ENCODE data around the gene LRP1-AS.

DNA sequence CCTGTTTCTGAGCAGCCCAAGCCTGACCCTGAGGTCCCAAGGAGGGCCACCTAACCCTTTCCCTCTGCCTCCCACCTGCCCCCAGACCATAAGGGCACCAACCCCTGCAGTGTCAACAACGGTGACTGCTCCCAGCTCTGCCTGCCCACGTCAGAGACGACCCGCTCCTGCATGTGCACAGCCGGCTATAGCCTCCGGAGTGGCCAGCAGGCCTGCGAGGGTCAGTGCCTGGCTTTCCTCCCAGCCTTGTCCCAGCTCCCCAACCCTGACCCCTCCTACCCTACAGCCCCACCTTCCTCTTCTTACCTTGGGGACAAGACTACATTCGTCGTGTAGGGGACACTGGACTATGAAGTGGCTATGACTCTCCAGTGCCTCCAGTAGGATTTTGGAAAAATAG lies 33.7 kb upstream of the LRP1-AS start:
- TF ChIP-seq EED (IDR thresholded peaks at IDR 0.05; ENCODE audit: low read depth) (no peak), NFYB (IDR thresholded peaks at IDR 0.05; ENCODE audit: insufficient read depth, low read depth, low read length) (no peak), TCF12 (IDR thresholded peaks at IDR 0.05; ENCODE audit: low read depth, low read length) (no peak), SMAD1 (IDR thresholded peaks at IDR 0.05; ENCODE audit: low read depth, partially characterized antibody) (no peak), EZH2 (IDR thresholded peaks at IDR 0.05; ENCODE audit: borderline replicate concordance, control insufficient read depth, low read depth, low read length) (no peak), POLR2A (IDR thresholded peaks at IDR 0.05; ENCODE audit: low read depth, low read length) (no peak), CREB1 (IDR thresholded peaks at IDR 0.05; ENCODE audit: low read depth) (no peak), HCFC1 (IDR thresholded peaks at IDR 0.05; ENCODE audit: low read length) (no peak)
- TF ChIP-seq, protein P1, sequence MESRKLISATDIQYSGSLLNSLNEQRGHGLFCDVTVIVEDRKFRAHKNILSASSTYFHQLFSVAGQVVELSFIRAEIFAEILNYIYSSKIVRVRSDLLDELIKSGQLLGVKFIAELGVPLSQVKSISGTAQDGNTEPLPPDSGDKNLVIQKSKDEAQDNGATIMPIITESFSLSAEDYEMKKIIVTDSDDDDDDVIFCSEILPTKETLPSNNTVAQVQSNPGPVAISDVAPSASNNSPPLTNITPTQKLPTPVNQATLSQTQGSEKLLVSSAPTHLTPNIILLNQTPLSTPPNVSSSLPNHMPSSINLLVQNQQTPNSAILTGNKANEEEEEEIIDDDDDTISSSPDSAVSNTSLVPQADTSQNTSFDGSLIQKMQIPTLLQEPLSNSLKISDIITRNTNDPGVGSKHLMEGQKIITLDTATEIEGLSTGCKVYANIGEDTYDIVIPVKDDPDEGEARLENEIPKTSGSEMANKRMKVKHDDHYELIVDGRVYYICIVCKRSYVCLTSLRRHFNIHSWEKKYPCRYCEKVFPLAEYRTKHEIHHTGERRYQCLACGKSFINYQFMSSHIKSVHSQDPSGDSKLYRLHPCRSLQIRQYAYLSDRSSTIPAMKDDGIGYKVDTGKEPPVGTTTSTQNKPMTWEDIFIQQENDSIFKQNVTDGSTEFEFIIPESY (IDR thresholded peaks at IDR 0.05): no peak
- TF ChIP-seq, protein P2, sequence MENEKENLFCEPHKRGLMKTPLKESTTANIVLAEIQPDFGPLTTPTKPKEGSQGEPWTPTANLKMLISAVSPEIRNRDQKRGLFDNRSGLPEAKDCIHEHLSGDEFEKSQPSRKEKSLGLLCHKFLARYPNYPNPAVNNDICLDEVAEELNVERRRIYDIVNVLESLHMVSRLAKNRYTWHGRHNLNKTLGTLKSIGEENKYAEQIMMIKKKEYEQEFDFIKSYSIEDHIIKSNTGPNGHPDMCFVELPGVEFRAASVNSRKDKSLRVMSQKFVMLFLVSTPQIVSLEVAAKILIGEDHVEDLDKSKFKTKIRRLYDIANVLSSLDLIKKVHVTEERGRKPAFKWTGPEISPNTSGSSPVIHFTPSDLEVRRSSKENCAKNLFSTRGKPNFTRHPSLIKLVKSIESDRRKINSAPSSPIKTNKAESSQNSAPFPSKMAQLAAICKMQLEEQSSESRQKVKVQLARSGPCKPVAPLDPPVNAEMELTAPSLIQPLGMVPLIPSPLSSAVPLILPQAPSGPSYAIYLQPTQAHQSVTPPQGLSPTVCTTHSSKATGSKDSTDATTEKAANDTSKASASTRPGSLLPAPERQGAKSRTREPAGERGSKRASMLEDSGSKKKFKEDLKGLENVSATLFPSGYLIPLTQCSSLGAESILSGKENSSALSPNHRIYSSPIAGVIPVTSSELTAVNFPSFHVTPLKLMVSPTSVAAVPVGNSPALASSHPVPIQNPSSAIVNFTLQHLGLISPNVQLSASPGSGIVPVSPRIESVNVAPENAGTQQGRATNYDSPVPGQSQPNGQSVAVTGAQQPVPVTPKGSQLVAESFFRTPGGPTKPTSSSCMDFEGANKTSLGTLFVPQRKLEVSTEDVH (IDR thresholded peaks at IDR 0.05; ENCODE audit: low read depth, partially characterized antibody): no peak

Measured in GM12878 (cell line).